Measurements from ENCODE around the gene NEK7.
"Not testable (repeated sequence)": the region's sequence is repeated elsewhere in the genome, so short reads cannot be mapped to it uniquely, and the experiment has no call there.

The NEK7 gene

DNA sequence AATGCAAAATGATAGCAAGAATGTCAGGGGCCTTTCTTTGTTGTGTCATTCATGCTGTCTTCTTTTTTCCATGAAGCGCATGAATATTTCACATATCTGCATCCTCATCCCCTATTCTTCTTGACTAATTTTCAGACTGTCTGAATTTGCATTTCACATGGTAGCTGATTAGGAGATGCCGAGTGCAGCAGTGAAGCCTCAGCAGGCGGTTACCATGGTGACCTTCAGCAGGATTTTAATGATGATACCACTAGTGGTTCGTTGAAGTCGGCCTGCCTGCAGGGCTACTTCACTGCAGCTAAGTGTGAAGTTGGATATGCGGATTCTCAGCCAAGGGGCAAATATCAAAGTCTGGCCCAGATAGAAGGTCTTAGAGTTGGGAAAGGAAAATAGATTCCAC is 141.8 kb downstream of the NEK7 start:
- no peak for DNase-seq

DNA sequence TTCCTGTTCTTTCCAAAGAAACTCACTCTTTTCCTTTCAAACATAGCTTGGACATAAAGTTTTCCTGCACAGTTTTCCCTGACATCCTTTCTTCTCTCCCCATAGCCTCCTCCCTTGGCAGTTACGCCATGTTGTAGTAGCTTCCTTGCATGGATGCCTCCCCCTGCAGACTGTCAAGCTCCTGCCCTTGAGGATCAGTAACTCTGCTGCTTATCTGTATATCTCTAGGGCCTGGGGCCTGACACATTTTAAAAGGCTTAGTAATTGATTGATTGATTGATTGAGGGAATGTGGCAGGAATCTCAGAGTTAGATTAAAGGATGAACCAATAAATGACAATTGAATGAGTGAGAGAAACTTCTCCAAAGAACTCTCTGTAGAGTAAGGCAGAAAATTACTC is 143.7 kb downstream of the NEK7 start:
- no peak for DNase-seq

DNA sequence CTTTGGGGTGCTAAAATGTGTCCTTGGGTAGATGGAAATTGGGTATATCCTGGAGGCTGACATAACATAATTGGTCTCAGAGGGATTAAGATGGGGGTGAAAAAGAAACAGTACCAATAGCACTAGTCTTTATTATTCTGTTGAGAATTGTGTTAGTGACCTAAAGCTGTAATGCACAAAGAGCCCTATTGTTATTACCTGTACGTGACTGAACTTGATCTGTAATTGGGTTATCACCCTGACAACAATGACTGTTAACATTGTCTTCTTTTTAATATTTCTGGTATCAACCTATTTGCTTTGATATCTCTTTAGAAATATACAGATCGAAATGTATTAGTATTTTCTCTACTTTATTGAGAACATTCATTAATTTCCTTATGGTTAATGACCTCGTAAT is 147.6 kb downstream of the NEK7 start:
- no peak for DNase-seq

DNA sequence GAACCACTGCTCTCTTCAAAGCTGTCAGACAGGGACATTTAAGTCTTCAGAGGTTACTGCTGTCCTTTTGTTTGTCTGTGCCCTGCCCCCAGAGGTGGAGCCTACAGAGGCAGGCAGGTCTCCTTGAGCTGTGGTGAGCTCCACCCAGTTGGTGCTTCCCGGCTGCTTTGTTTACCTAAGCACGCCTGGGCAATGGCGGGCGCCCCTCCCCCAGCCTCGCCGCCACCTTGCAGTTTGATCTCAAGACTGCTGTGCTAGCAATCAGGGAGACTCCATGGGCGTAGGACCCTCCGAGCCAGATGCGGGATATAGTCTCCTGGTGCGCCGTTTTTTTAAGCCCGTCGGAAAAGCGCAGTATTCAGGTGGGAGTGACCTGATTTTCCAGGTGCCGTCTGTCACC is 158.0 kb downstream of the NEK7 start:
- DNase-seq = not testable (repeated sequence)

DNA sequence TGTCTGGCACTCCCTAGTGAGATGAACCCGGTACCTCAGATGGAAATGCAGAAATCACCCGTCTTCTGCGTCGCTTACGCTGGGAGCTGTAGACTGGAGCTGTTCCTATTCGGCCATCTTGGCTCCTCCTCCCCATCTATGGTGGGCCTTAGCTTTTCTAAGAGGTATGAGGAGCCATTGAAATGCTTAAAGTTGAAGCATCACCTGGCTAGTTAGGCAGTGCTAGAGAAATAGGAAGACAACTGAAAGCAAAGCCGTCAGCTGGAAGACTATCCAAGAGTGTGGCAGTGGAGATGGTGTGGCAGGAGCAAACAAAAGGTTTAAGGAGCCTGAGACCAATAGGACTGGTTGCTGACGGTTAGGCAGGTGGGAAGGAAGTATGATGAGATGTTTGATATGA is 158.5 kb downstream of the NEK7 start:
- not testable (repeated sequence) for DNase-seq

DNA sequence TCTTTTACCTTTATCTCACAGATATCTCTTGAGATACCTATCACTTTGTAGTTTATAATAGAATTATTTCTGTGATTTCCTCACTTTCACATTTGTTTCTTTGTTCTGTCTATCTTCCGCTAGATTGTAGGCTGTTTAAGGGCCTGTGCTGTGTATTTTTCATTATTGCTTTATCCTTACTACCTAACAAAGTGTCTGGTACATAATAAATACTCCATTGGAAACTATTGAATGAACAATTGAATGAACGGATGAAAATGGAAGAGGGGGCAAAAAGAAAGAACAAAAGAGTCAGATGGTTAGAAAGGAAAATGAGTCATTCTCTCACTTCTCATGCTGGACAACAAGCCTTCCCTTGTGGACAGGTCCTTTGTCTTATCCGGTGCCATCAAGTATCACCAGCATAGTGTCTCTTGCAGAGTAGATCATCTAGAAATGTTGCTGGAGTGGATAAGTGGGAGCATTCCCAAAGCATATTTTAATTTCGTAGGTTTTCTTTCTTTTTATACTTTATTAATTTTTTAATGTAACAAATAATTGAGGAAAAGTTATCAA is 159.8 kb downstream of the NEK7 start:
- DNase-seq = no peak

DNA sequence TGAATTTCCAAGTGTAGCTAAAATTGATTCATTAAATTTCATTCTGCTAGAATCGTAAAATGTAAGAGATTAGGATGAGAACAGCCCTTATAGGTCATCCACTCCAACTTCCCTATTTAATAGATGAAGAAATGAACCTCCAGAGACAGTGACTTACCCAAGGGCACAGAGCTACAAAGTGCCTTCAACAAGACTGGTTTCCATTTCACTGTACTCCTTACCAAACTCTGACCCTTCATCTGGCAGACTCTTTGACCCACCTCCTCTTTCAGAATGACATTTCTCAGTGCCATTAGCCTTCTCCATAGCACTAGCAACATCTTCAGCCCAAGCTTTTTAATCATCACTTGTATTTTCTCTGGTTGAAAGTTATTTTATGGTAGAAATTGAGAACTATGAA is 161.3 kb downstream of the NEK7 start:
- no peak for DNase-seq

DNA sequence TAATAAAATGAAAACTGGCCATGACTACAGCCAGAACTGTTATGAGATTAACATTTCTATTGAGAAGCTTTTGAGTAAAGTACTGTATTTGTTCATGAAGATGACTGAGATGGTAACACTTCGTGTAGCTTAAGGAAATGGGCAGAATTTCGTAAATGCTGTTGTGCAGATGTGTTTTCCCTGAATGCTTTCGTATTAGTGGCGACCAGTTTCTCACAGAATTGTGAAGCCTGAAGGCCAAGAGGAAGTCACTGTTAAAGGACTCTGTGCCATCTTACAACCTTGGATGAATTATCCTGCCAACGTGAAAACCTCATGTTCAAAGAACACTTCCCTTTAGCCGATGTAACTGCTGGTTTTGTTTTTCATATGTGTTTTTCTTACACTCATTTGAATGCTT is 164.0 kb downstream of the NEK7 start:
- DNase-seq = no peak

DNA sequence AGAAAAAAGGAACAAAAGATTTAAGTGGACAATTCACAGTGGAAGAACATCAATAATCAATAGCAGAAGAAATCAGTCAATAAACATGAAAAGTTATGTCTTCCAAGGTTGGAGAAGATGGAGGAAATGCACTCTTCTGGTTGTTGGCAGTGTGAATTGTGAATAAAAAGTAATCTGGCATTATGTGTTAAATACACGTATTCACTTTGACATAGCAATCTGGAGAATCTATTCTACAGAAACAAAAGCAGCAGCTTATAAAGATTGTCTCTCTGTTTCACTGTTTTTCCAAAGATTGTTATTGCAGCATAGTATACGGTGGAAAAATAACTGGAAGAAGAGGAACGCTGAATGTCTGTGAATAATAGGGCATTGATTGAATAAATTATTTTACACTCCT is 169.4 kb downstream of the NEK7 start:
- no peak for DNase-seq

DNA sequence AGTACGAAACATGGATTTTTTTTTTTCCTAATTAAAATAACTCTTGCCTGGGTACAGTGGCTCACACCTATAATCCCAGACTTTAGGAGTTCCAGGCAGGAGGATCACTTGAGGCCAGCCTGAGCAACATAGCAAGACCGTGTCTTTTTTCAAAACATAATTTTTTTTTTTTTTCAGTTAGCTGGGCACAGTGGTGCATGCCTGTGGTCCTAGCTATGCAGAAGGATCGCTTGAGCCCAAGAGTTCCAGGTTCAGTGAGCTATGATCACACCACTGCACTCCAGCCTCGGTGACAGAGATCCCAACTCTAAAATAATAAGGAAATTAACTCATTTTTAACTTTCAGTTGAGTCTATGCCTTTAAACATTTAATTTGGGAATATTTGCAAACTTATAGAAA is 170.1 kb downstream of the NEK7 start:
- no peak for DNase-seq

DNA sequence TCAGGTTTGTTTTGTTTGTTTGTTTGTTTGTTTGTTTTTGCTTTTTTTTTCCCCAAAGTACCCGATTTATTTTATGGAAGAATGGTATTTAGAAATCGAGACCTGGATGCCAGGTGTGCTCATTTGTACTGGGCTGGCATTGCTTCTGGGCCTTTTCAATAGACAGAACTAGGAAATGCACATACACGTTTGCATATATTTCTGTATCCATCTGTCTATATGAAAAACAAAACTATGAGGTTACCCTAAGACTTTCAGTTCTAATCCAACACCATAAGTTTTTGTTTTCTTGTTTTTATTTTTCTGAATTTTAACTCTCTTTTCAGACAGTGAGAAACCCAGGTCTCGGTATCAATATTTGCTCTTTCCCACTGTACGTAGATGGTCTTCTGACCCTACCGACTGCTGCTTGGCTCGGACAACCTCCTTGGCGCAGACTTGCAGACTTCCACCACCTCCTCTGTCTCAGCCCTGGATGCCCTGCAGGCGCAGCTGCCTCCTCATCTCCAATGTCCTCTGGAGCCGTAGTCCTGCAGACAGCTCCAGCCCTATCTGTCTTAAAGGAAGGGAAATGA is 171.7 kb downstream of the NEK7 start:
- no peak for DNase-seq

DNA sequence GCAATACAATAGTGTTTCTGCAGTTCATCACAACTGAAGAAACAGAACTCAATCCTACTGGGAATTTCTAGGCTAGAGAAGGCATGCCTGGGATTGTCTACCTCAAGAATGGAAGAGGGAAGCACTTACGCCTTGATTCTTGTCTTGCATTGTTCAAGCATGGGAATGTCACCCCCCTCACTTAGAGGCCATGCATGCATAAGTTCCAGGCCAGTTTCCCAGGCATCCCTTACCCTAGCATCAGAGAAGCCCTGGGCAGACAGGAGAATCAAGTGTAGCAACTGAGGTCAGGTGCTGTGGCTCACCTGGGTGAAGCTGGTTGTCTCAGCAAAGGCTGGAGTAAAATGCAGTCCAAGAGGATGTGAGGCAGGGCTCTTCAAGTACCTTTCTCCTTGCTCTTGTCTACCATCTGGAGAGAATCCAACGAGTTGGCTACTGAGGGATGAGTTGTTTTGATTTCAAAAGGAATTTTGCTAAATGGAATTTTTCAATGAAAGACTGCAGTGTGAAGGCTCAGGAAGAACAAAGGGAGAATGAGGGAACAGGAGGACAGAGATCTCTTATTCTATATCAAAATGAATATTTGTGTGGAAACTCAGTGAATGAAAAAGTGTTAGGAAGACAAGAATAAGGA is 174.3 kb downstream of the NEK7 start:
- DNase-seq = no peak

DNA sequence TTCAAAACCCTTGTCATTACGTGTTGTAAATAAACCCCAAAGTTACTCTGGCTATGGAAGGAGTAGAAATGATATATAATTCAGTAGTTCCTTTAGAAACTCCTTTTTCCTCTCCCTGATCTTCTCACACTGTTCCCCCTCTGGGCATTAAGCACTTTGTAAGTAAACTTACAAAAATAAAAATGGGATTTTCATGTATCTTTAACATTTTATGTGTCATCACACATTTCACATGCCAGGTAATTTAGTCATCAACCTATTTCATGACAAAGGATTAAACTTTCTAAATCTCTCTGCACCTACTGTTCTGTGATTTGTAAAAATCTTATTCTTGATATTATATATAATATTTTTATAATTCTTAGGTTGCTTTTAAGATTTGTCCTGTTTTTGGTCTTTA is 176.9 kb downstream of the NEK7 start:
- no peak for DNase-seq

DNA sequence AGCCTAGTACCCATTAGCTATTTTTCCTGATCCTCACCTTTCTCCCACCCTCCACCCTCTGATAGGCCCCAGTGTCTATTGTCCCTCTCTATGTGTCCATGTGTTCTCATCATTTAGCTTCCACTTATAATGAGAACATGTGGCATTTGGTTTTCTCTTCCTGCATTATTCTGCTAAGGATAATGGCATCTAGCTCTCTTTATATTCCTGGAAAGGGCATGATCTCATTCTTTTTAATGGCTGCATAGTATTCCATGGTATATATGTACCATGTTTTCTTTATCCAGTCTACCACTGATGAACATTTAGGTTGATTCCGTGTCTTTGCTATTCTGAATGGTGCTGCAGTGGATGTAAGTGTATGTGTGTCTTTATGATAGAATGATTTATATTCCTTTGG is 178.9 kb downstream of the NEK7 start:
- no peak for DNase-seq

DNA sequence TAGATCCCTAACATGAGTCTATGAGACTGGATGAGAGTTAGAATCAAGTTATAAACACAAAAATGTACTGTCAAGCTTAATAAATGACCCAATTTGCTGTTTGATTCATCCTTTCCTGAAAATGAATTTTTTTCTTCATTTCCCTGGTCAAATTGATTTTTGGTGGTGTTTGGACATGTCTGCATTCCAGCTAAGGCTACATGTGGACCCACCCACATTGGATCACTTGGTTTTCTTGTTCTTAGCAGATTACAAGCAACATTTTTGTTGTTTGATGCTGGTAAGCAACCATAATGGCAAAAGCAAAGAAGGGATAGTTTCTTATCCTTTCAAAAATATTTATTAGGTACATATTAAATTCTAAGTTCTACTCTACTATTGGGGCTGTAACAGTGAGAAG is 181.1 kb downstream of the NEK7 start:
- DNase-seq = no peak

DNA sequence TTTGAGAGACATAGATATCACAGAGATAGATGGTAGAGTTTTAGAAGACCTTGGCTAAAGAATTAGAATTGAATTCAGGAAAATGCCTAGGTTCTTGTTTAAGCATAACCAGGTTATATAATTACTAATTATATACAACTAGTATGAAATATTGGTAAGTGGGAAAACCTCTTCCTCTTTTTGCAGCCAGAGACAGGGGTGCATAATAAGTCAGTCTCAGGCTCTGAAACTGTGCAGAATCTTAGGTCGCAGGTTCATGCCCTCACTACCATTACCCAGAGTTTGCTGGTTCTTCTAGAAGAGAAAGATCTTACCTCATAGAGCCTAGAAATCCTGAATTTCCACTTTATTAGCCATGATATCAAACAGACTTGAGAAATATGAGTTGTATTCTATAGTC is 183.3 kb downstream of the NEK7 start:
- no peak for DNase-seq

DNA sequence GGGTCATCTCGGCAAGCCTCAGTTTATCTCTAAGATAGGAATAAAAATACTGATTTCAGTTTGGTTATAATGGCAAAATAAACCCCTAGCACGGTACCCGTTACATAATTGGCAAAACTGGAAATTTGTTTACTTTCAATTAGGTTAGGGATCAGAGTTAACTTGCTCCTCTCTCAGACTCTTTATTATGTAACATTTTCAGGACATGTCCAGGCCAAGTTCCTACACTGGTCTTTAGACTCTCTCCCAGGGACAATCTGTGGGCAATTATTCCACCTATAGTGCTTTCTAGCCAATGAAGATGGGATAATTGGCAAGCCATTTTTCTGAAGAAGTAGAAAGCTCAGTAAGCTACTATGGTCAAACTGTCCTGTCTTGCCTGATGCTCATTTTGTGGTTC is 189.4 kb downstream of the NEK7 start:
- DNase-seq = no peak

DNA sequence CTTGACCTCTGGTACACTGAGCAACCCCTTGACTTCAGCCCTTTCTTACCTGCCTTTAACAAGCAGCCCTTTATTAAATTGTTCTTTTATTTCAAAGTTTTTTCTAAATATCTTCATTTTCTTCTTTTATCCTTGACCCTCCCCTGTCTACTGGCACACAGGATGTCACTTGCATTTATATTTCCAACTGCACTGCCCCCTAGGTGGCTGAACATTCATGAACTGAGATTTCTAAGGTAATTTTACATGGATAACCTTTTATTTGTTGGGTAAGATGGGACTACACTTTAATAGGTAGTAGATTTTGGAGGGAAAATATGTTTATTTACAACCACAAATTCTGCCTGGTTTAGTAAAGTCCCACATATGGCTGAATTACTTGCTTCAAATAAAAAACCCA is 193.7 kb downstream of the NEK7 start:
- DNase-seq = no peak

DNA sequence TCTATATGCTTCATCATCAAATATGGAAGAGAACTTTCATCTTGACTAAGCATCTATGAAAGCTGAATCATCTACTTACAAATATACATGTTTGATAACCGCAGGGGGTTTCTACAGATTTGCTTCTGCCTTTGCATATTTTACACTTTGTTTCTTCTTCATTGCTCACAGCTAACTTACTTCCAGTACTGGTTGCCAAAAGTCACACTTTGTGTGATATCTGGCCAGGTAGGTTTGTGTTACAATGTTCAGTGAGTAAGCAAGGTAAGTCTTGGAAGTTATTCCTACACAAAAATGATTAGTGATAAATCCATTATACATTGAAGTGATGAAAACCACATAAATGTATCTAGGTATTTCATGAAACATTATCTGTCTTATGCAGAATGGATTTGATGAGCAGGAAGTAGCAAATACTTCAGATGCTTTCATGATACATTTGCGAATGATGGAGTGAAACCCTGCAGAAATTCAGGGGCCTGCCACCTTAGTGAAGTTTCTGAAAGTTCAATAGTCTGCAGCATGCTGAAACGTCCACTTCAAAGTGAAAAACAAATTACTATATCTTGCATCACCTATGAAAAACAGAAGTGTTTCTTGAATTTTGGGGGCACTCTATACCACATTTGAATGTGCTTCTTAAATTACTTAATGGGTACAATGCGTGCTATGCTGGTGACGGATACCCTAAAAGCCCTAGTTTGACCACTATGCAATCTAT is 196.3 kb downstream of the NEK7 start:
- no peak for DNase-seq

DNA sequence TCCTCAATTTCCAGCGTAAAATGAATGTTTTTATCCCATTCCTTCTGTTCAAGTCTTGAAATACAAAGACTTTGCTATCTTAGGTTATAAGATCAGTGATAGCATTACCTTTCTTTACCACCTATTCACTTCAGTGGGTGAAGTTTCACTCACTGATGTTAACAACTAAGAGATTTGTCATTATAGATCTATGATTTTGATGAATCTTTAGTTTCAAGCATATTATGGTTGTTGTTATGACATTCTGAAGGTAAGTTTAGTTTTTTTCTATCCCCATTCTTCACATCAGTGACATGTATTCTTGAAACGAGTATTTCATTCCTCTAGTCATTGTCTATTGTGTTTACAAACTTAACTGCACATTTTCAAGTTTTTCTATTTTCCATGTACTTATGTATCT is 201.1 kb downstream of the NEK7 start:
- DNase-seq = no peak

DNA sequence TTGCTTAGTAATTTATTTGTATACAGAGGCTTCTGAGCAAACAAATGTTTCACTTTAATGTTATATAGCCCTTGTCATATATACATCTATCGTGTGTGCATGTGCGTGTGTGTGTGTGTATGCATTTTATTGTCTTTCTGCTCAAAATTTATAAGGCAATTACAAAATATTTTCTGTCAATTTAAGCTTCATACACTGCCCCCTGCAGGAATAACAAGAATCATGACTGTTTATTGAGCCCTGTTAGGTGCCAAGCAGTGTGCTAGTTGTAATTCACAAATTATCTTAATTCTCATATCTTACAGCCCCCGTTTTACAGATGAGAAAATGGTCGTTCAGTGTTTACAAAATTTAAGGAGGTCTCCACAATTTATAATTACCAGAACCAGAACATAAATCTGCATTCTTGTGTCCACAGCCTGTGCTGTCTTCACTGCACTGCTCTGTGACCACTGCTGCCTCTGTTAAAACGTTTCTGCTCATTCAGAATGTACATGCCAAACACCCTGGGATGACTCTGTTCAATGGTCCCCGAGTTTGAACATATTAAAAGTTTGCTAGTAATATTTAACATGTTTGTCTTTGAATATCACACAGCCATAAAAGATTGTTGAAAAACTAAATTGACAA is 202.3 kb downstream of the NEK7 start:
- DNase-seq = peak in 1 of 2 experiments; percentile 1

DNA sequence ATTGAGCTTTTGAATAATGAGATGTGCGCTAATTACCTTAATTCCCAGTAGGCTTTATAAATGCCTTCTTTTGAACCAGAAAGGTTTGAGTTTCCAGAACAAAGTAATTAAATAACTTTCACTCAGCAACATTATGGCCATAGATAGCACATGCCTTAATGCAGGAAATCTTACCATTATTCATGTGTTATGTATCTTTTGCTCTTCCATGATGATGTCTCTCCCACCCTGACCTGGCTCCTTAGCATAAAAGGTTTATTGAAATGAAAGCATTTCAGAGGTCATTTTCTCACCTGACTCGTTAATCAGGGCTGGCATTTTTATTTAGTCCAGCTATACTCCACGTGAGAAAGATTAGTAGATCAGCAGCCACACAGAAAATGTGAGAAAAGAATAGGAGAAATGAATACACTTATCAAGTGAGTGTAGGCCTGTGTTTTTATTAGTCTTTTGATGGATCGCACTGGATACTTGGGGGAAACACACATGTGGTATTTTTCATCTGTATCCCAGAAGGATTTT is 203.5 kb downstream of the NEK7 start:
- DNase-seq = no peak

DNA sequence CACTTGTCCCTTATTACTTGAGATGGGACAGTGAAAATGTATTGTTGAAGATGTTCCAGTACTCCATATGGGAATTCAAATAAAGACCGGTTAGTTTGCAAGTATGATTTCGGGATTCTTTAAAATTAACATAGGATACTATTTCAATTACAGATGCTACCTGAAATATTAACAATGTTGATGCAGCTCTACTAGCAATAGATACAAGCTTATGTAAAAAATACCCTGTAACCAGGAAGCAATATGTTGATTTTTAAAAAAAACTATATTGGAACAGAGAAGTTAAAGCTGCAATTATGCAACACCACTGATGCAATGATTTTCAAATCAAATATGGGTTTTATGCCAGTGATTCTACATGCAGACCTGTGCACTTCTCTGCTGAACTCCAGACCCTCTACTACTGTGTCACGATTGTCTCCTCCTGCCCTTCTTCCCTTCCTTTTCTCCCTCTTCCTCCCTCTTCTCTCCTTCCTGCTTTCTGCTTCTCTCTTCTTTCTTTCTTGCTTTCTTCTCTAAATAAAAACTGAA is 204.5 kb downstream of the NEK7 start:
- no peak for DNase-seq

All from SW 1271 (cell line).